ENCODE data around the gene MLNR.

- TF ChIP-seq, protein P1, sequence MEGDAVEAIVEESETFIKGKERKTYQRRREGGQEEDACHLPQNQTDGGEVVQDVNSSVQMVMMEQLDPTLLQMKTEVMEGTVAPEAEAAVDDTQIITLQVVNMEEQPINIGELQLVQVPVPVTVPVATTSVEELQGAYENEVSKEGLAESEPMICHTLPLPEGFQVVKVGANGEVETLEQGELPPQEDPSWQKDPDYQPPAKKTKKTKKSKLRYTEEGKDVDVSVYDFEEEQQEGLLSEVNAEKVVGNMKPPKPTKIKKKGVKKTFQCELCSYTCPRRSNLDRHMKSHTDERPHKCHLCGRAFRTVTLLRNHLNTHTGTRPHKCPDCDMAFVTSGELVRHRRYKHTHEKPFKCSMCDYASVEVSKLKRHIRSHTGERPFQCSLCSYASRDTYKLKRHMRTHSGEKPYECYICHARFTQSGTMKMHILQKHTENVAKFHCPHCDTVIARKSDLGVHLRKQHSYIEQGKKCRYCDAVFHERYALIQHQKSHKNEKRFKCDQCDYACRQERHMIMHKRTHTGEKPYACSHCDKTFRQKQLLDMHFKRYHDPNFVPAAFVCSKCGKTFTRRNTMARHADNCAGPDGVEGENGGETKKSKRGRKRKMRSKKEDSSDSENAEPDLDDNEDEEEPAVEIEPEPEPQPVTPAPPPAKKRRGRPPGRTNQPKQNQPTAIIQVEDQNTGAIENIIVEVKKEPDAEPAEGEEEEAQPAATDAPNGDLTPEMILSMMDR (conservative IDR thresholded peaks at IDR 0.05 in 1 of 2, IDR thresholded peaks at IDR 0.05 in 1 of 2; ENCODE audit: low read depth in 1 of 2, low read length in 2 of 2): no peak
- TF ChIP-seq EZH2 (IDR thresholded peaks at IDR 0.05; ENCODE audit: low read length, missing control alignments): no peak
Observed at GRCh38 chr13:49210669-49211068, 9.5 kb upstream of the MLNR start.
